Dedifferentiated amniotic fluid mesenchymal stem cell (primary cell): ENCODE measurements around the gene ZNF764.
"Not testable (repeated sequence)": the region's sequence is repeated elsewhere in the genome, so short reads cannot be mapped to it uniquely, and the experiment has no call there.

Experiments used
- DNase-seq: peaks from one replicate; pipeline ENCODE4 v3.0.0-alpha.2; 2016; ENCODE audit errors: extremely low spot score

Gene ZNF764

GRCh38 chr16:30557957-30558788 lies at the start of gene ZNF764:
TSS of gene ZNF764 (minus strand) at chr16:30558374. CDS start at chr16:30558182, 192 bp downstream.
- peak; percentile 98 for DNase-seq

DNA sequence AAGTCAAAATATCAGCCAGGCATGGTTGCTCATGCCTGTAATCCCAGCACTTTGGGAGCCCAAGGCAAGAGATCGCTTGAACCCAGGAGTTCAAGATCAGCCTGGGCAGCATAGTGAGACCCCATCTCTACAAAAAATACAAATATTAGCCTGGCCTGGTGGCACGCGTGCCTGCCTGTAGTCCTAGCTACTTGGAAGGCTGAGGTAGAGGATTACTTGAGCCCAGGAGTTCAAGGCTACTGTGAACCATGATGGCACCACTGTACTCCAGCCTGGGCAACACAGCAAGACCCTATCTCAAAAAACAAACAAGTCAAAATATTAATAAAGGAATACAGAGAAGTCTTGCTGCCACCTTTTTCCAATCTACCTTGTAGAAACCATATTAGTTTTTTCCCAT lies 47.8 kb upstream of the ZNF764 start:
- DNase-seq, result no peak

- no peak for DNase-seq
These were observed 47.0 kb upstream of the ZNF764 start for GRCh38 chr16:30605158-30605557.

GRCh38 chr16:30604316-30604947 lies 46.3 kb upstream of the ZNF764 start:
- DNase-seq, result no peak

- no peak for DNase-seq
These were observed 45.8 kb upstream of the ZNF764 start for GRCh38 chr16:30603945-30604315.

- DNase-seq, result peak; percentile 31
These were observed 44.6 kb upstream of the ZNF764 start for GRCh38 chr16:30602616-30603277.

GRCh38 chr16:30601966-30602365 lies 43.8 kb upstream of the ZNF764 start:
- no peak for DNase-seq

- DNase-seq, result no peak
These were observed 42.8 kb upstream of the ZNF764 start for GRCh38 chr16:30600929-30601328.

DNA sequence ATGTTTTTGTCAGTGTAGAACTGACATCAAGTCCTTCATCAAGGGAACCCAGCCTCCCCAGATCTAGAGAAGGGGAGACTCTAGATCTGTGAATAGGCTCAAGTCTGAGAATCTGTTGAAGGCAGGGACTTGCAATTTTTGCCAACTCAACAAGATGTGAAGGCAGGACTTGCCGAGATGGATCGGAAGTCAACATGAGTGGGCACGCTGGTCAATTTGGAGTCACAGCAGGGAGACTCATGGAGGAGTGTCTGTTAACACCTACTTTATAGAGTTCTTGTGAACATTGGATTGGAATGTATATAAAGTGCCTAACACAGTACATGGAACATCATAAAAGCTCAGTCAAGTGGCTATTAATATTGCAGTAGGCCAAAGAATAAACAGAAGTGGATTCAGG lies 42.0 kb upstream of the ZNF764 start:
- DNase-seq, result no peak

GRCh38 chr16:30592871-30593270 lies 34.7 kb upstream of the ZNF764 start:
- no peak for DNase-seq

GRCh38 chr16:30590869-30591268 lies 32.7 kb upstream of the ZNF764 start:
- DNase-seq, result not testable (repeated sequence)

- DNase-seq, result not testable (repeated sequence)
These were observed 31.4 kb upstream of the ZNF764 start for GRCh38 chr16:30589582-30589981.

- no peak for DNase-seq
These were observed 30.5 kb upstream of the ZNF764 start for GRCh38 chr16:30588651-30589050.

GRCh38 chr16:30585400-30586191 lies 27.4 kb upstream of the ZNF764 start, which contains the start of gene ZNF785:
TSS of gene ZNF785 (minus strand) at chr16:30585697. CDS start at chr16:30585611, 86 bp downstream.
- DNase-seq, result peak; percentile 99

DNA sequence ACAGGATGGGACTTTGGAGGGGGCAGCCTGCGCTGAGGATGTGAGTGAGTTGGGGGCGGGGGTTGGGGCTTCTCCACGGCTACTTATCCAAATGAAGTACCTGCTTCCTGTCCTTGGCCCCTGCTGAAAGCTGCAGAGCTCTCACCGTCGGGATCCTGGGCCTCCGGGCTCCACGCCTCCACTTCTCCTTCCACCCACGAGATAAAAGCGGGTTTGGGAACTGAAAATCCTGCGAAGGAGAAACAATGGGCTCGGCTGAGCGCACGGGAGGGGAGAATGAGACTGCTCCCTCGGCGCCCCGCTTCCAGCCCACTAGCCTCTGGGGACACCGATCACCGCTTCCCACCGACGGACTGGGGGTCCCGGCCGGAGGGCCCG lies 26.8 kb upstream of the ZNF764 start:
- DNase-seq, result no peak

DNA sequence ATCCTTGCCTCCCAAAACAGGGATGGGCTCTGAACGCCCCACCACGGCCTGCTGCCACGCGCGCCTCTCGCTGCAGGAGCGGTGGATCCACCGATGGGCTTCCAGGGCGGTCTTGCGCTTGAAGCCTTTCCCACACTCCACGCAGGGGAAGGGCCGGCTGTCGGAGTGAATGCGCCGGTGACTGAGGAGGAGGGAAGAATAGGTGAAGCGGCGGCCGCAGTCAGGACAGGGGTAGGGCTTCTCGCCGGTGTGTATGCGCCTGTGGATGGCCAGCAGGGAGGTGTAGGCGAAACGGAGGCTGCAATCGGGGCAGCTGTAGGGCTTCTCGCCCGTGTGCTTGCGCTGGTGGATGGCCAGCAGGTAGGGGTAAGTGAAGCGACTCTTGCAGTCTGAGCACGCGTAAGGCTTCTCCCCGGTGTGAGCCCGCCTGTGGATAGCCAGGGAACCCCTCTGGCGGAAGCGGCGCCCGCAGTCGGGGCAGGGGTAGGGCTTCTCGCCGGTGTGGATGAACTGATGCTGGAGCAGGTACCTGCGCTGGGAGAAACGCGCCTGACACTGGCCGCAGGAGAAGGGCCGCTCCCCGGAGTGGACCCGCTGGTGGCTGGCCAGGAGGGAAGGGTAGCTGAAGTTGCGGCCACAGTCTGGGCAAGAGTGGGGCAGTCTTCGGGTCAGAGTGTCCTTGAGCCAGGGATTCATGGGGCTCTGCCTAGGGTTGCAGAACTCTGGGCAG lies 24.6 kb upstream of the ZNF764 start:
- DNase-seq, result no peak

GRCh38 chr16:30581457-30581856 lies 23.3 kb upstream of the ZNF764 start:
- no peak for DNase-seq

DNA sequence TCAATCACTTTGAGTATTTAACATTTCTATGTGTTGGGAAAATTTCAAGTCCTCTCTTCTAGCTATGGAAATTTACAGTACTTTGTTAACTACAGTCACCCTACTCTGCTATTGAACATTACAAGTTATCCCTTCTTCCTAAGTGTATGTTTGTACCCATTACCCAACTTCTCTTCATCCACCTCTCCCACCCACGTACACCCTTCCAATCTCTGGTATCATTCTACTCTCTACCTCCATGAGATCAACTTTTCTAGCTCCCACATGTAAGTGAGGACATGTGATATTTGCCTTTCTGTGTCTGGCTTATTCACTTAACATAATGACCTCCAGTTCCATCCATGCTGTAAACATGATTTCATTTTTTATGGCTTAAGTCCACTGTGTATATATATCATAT lies 16.5 kb upstream of the ZNF764 start:
- DNase-seq, result no peak

- peak; percentile 94 for DNase-seq
These were observed 13.5 kb upstream of the ZNF764 start, which contains the start of gene ZNF688 for GRCh38 chr16:30571445-30572322. TSS of gene ZNF688 (minus strand) at chr16:30571714. CDS start at chr16:30571629, 85 bp downstream.
